Dedifferentiated amniotic fluid mesenchymal stem cell (primary cell): ENCODE results near the gene POLDIP3.
"Not testable (repeated sequence)": the region's sequence is repeated elsewhere in the genome, so short reads cannot be mapped to it uniquely, and the experiment has no call there.

Experiments
- DNase-seq: peaks from one replicate; pipeline ENCODE4 v3.0.0-alpha.2; 2016; ENCODE audit errors: extremely low spot score

Gene POLDIP3

DNA sequence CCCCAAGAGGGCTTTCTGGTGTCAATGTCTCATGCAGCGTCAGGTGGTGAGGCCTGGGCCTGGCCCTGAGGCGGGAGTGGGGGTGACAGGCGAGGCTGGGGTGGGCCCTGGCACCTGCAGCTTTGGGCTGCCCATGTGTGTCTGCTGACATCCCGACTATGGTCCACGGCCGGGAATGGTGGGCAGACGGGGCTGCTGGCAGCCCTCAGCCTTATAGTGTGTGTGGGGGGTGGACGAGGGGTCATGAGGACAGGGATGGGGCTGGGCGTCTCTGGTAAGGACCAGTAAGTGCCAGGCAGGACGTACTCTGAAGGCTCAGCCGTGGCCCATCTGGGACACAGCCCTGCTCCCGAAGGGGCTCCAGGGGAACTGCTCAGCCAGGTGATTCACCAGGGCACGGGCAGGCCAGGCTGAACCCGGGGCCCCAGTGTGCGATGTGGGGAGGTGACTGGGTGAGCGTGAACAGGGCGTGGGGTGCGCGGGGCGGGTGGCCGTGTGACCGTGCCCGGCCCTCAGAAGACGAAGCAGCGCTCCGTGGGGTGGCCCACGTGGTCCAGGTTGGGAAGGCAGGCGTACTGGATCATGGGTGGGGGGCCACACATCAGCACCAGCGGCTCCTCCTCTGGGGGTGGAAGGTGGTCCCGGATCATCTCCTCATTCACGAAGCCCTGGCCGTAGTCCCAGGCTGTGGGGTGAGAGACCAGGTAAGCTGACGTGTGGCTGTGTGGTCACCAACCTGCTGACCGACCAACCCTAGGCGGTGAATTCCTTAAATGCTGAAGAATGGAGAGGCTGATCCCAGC lies 4.8 kb upstream of the POLDIP3 start:
- no peak for DNase-seq

DNA sequence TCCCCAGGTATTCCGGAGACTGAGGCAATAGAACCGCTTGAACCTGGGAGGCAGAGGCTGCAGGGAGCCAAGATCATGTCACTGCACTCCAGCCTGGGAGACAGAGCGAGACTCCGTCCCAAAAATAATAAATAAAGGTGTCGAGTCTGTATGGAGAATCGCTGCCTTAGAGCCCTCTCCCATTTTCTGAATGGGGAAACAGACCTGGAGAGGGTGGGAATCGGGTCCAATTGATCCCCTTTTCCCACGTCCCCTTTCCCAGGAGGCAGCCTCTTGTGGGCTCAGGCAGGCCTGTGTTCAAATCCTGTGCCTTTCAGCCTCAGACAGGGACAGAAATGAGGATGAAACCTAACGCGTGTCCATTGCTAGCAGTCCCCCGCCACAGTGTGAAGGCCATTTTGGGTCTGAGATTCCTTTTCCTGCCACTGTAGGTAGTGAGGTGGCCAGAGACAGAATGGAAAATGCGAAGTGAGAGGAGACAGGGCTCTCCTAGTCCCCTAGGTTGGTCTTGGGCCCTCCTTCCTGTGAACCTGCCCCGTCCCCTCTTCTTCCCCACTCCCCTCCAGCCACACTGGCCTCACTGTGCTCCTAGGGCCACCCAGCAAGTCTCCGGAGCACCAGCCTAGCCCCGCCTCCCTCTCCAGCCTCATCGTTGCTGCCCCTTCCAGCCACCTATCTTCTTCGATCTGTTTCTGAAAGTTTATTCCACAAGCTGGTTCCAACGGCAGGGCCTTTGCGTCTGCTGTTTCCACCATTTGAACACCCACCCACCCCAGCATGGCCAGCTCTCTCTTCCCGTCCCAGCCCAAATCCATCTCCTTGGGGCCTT lies 2.7 kb upstream of the POLDIP3 start:
- DNase-seq: no peak

DNA sequence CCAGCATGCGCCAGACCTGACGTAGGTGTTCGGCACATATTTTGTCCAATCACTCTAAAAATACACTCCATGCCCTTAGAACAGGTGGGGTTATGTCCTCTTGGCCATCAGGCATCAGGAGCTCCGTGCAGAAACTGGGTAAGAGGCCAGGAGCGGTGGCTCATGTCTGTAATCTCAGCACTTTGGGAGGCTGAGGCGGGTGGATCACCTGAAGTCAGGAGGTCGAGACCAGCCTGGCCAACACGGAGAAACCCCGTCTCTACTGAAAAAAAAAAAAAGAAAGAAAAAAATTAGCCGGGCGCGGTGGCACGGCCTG lies 1.1 kb upstream of the POLDIP3 start:
- DNase-seq: not testable (repeated sequence)

DNA sequence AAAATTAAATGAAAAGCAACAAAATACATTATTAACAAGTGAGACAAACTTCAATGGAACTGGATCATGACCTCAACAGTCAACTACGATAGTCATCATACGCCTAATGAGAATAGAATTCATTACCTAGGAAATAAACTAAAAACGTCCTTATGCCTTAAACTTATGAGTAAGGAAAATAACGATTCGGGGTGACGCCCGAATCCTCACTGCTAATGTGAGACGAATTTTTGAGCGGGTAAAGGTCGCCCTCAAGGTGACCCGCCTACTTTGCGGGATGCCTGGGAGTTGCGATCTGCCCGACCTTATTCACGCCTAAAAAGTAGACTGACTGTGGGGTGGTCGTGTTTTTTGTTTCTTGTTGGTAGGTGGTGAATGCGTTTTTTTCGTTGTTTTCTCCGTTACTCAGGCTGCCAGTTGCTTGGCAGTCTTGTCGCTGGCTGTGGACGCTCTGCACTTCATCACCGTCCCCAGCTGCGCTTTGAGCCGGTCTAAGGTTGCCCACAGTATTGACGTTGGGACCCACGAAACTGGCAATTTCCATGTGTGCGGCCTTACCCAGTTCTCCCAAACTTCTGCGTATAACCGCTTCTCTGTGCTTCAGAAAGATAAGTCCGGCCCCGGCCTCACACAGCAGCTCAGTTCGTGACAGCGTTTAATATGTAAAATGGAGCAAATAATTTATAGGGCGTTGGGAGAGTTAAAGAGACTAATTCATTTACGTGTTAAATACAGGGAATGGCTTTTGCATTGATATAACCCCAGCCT lies 593 bp upstream of the POLDIP3 start:
- DNase-seq: peak; percentile 90

DNA sequence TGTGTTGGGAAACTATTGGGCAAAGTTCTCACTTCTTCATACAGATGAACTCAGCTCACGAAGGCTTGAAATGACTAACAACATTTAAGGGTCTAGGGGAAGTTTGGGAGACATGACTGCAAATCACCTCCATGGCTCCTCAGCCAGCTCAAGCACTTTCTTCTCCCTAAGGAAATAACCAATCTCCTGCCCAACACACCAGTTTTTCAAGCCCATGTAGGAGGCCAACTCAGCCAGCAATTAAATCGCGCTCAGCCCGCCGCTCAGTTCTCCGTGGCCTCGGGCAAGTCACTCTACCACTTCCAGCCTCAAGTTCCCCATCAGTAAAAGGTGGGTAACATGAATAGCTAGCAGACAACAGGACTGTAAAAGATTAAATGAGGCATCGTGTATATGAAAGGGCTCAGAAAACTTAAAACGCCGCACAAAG lies 796 bp downstream of the POLDIP3 start:
- DNase-seq: peak; percentile 21

DNA sequence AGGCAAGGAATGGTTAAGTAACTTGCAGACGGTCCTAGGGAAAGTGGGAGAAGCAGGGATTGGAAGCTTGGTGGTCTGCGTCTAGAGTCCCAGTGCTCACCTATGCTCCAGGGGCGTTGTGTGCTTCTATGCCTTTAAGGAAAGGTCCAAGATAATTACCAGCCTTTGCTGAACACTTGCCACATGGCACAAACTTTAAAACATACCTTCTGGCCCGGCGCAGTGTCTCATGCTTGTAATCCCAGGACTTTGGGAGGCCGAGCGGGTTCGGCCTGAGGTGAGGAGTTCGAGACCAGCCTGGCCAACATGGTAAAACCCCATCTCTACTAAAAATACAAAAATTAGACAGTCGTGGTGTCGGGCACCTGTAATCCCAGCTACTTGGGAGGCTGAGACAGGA lies 2.3 kb downstream of the POLDIP3 start:
- no peak for DNase-seq

DNA sequence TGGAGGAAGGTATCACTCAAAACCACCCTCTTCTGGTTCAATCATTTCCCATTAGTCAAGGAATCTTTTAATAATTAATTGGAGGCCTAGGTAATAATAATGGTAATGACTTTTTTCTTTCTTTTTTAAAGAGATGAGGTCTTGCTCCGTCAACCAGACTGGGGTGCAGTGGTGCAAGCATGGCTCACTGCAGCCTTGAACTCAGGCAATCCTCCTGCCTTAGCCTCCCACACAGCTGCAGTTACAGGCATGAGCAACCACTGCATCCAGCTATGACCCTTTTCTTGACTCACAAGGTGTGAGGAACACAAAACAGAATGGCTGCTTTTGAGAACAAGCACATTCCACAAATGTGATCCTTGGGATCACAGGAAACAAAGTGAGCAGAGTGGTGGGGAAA lies 3.6 kb downstream of the POLDIP3 start:
- DNase-seq: no peak

DNA sequence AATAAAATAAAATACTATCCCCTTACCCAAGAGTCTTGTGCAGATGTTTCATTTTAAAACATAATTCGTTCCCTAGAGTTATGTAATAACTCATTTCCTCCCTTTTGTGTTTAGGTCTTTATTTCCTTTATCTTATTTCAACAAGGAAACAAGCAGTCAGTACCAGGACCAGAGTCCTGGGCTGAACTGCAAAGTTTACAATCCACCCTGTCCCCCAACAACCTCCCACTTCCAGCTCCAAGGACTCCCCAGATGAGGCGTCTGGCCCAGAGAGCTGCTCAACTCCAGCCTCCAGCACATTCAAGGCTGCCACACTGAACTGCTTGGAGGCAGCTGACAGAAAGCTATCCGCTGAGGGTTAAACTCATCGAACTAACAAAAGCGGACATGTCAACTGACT lies 4.5 kb downstream of the POLDIP3 start:
- no peak for DNase-seq

DNA sequence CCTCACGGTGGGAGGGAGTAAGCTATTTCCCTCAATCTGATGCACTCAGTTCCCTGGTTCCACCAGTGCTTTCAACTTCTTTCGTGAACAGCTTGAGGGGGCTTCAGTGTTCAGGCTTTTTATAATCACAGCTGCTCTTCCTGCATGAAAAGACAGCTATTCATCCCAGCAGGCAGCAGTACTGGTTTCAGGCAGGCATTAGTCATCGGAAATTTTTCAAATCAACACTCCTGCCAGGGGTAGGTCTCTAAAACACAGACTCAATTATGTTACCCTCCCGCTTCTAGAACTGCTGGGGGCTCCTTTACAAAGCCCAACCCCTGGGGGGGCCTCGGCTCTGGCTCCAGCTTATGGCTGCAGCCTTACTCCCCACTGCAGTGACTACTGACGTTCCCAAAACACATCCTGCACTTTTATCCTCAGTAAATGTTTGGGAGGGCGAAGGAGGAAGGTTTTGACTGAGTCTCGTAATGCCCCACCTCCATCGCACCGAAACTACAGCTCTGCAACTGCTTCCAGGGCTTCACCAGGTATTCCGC lies 5.8 kb downstream of the POLDIP3 start:
- peak; percentile 35 for DNase-seq

DNA sequence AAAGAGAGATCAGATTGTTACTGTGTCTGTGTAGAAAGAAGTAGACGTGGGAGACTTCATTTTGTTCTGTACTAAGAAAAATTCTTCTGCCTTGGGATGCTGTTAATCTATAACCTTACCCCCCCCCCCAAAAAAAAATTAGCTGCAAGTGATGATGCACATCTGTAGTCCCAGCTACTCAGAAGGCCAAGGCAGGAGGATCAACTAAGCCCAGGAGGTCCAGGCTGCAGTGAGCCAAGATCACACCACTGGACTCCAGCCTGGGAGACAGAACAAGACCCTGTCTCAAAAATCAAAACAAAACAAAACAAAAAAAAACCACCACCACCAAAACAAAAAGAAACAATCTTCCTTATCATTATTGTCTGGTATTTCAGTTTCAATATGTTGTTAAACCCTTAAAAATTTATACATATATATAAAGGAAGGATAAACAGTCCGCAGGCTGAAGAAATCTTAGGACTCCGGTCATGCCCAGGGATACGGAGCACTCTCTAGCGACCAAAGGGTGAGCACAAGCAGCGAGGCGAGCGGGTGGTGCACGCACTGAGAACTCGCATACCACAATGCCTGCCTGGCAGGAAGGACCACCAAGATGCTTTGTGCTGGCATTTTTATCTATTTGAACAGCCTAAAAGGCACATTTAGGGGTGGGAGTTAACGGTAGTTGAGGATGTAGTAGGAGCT lies 6.4 kb downstream of the POLDIP3 start:
- DNase-seq: no peak

DNA sequence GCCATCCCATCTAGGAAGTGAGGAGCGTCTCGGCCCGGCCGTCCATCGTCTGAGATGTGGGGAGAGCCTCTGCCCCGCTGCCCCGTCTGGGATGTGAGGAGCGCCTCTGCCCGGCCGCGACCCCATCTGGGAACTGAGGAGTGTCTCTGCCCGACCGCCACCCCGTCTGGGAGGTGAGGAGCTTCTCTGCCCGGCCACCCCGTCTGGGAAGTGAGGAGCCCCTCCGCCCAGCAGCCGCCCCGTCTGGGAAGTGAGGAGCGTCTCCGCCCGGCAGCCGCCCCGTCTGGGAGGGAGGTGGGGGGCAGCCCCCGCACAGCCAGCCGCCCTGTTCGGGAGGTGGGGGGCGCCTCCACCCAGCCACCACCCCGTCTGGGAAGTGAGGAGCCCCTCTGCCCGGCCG lies 7.0 kb downstream of the POLDIP3 start:
- DNase-seq: not testable (repeated sequence)

DNA sequence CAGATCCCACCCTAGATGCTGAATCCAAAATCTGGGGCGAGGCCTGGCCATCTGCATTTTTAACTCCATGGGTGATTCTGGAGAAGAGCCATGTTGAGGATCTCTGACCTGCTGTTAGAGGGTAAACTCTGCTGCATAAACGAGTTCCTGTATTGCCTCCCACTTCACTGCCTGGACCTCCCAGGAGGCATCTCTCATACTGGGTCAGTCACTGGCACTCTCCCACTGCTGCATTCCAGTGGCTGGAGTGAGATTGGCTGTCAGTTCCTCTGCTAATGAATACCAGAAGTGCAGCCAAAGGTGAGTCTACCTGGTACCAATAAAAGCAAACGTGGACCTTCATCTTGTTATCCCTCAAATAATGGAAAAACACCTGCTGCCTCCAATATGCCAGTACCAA lies 10.3 kb downstream of the POLDIP3 start:
- DNase-seq: no peak

DNA sequence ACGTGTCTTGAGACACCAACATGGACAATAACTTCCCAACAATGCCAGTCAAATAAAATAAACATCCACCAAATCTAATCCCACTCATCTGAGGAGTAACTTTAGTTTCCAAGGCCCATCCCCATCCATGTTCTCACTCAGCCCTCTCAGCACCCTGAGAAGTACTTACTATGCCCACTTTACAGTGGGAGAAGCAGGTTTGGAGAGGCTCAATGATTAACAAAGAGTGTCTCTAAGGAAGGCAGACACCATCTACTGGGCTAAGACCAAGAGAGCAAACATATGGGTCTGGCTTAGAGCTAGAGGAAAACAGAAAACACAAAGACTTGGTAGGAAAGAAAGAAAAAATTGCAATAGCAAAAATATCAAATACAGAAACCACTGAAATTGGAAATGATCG lies 11.3 kb downstream of the POLDIP3 start:
- DNase-seq: no peak

DNA sequence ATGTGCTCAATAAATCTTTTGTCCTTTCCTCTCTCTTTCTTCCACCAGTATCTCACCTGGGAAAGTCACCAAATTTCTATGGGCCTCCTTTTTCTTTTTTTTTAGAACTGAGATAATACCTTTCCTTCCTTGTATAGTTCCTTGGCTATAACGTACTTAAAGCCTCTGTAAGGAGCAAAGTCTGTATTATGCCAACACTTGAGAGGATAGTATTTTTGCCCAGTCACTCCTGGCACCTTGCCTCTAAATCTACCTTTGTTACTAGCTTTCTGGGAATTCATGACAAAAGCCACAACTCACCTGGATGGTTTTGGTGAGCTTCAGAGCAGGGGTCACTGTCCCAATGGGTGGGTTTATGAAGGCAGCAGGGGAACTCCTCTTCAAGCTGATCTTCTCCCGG lies 12.2 kb downstream of the POLDIP3 start:
- no peak for DNase-seq

DNA sequence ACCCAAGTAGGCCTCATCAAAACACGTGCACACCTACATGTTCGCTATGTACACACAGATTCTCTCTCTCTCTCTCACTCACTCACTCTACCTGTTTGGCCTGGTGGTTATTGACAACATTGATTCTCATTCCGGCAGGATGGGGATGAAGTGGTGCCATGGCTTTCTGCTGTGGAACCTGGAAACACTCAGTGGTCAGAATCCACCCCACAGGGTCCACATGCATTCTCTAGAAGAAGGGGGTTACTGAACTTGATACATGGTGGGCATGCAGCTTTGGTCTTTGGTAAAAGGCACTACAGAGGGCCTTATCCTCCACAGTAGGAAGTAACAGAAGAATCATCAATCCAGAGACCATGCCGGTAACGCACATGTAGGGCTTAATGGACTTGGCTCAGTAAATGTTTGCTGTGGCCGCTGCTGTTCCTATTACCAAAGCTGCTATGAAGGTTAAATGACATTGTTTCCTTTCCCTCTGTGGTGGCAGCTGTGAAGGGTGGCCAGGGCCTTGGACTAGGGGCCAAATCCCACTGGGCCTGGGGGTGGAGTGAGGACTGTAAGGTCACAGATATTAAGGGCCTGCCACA lies 12.7 kb downstream of the POLDIP3 start:
- no peak for DNase-seq

DNA sequence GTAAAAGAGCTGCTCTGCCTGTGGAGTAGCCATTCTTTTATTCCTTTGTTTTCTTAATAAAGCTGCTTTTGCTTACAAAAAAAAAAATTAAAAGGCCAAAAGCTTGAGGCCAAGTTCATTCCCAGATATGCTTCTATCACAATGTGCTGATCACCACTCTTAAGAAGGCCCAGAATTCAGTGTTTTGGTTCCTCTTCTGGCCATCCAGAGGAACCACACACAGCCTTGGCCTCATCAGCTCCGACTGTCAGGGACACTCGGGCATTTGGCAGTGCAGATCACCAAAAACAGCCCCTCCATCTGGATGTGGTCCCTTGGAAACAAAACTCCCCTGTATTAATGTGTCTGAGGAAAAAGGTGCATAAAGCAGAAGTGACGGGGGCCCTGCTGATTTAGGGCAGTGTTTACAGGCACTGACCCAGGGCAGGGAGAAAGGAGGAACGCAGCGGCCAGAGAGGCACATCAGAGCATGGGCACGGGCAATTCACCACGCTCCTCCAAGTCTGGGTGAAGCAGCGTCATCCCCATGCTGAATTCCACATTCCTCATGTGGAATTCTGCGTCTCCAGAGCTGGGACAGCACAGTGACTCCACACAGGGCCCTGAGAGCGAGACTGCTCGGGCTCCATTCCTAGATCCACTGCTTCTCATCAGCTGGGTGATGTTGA lies 17.7 kb downstream of the POLDIP3 start:
- DNase-seq: no peak

DNA sequence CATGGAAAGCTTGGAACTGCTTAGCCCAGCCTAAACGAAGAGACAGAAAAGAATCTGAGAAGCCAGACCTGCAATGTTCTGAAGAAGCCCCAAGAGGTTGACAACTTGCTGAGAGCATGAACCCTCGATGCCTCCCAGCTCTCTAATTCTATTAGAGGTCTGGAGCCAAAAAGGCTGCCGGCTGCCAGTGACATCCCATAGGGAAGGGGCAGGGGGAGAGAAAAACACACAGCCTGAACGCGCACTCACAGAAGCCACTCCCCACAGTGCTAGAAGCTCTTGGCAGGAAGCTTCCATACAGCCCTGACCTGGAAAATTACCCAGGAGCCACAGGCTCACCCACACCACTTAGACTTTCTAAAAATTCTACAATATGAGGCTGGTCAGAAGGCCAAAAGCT lies 18.3 kb downstream of the POLDIP3 start:
- DNase-seq: no peak

DNA sequence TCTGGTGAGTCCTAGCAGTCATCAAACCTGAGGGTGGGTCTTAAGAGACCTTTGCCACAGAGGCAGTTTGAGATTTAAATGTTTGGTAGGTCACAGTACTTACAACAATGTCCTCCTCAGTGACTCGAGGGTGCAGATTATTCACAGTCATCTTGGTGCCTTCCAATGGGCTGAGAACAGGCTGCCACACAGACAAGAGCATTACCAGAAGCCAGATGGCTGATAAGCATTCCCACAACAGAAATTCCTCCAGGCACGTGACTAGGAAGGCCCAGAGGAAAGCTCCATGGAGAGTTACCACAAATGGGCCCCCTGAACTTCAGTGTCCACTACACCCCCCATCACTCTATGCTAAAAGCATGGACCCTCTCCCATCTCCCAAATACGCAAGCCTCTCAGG lies 19.2 kb downstream of the POLDIP3 start:
- DNase-seq: no peak

DNA sequence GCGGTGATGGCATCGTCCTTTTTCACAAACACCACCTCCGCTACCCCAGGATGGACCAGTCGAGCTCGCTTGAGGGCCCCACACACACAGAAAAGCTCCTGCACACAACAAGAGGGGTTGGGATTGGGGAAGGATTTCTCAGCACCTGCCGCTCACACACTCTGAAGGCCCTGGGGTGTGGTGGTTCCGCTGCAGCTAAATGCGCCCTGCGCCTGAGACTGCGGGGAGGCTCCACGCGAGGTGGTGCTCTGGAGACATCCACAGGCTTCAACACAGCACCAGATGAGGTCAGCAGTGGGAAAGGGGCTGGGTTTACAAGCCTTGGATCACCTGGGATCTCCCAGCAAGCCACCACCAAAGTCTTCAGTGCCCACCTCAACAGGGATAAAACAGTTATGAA lies 22.7 kb downstream of the POLDIP3 start:
- DNase-seq: no peak

DNA sequence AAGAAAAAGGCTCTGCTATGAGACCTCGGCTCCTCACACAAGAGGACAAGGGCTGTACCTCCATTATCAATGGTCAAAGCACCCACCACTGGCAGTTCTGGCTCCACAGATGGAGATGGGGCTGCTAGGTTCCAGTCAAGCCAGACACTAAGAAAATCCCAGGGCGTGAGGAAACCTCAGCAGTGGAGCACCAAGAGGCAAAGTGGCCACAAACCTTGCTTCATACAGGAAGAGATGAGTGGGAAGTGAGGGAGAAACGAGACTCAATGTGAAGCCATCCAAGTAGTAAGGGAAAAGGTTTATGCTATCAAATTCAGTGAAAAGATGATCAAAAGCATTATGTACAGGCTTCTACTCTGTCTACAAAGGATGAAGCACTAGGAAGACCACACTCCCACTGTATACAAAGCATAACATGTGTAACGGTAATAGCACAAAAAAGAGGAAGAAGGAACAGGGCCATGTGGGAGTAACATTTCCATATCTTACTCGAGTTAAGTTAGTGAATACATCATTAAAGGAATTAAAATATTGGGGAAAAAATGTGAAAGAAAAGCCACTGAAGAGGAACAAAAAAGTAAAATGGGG lies 27.0 kb downstream of the POLDIP3 start:
- no peak for DNase-seq
